ENCODE data around the gene HSPA6.
"Not testable (repeated sequence)": the region's sequence is repeated elsewhere in the genome, so short reads cannot be mapped to it uniquely, and the experiment has no call there.

HSPA6 gene

DNA sequence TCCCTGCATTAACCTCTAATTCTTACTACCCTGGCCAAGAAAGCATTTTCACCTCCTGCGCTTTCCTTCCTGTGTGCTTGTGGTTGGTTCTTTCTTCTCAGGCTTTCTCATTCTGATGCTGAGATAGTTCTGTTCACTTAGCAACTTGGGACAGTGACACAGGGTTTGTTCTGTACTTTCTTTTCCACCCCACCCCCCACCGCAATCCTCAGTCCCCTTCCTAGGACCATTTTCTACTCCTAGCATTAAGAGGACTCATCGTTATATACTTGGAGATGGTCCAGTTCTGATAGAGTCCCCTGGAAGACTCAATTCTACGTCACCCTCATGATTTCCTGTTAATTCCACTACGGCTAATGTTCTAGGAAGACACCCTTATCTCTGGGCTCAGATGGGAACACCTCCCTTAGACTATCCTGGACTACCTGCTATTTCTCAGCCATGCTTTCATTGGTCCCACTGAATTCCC lies 17.8 kb downstream of the HSPA6 start:
- FAIRE-seq, result peak; percentile 94
- 0 out of 2 replicates have a peak, but pooled peaks have one; percentile 23 for TF ChIP-seq POU2F2 (IDR thresholded peaks at IDR 0.05; ENCODE audit: low read depth, low read length)
- DNase-seq (ENCODE audit: insufficient read length, low spot score), result not testable (repeated sequence)

DNA sequence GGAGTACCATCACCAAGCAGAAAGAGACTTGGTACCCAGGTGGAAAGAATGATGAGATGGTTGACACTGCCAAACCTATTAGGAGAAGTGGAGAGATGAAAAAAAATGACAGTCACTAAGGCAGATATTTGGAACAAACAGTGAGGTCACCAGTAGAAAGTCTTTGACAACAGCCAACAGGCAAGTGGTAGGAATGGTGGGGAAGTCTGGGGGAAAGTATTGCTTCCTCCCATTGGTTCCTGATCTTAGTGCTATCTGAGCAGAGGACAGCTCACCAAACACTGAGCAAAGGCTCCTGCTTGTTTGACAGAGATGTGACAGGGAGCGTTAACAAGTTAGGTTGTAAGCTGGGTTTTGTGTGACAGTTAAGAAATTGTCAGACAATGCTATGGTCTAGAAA lies 18.8 kb downstream of the HSPA6 start:
- peak; percentile 62 for FAIRE-seq
- DNase-seq (ENCODE audit: insufficient read length, low spot score), result not testable (repeated sequence)

DNA sequence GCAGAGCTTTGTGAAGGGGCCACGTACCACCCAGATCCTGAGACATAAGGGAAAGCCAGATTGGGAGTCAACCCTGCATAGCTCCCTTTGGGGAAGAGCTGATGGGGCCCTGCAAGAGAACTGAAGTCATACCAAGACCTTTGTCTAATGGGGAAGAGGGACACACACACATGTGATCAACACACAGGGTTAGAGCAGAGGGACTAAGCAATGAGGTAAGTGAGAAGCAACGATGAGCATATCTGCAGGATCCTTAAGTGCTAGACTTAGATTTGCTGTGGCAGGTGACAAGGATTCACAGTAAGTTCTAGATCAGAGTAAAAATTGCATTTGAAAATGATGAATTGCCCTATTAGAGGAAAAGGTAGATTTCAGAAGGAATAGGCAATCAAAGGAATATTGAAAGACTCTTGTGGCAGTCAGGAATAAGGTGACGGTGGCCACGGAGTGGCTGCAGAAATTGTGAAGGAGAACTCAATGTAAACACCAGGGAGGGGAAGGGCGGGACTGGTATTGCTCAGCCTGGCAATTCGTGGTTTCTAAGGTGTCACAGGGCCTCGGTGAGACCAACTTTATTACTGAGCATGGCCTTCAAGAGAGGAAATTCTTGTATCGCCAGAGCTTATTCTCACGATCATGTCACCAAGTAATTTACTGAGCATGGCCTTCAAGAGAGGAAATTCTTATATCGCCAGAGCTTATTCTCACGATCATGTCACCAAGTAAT lies 20.8 kb downstream of the HSPA6 start:
- DNase-seq (ENCODE audit: insufficient read length, low spot score), result not testable (repeated sequence)
- peak; percentile 31 for FAIRE-seq

DNA sequence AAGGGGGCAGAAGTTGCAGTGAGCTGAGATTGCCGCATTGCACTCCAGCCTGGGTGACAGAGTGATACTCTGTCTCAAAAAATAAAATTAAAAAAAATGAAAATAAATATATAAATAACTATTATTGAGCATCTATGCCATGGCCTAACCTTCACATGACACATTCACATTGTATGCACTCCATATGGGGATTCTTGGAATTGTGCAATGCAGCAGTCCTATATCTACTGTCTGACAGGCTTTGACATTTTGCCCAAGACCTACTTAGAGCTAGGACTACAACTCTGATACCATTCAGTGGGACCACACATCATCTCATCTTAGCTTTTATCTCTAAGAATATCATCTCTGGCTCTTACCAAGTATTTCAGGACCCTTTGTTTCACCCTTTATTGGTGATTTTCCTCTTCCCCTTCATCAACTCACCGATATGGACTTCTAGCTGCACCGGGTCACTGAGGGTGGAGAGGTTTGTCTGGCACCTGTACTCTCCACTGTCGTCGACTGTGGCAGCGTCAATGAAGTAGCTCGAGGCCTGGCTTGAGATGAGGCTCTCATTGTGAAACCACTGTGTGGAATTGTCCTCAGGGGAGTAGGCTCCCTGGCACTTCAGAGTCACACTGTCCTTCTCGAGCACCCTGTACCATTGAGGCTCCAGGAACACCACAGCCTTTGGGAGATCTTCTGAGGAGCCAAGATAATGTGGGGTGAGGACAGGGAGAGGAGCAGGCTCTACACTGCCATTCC lies 23.8 kb downstream of the HSPA6 start:
- not testable (repeated sequence) for FAIRE-seq; DNase-seq (ENCODE audit: insufficient read length, low spot score)

DNA sequence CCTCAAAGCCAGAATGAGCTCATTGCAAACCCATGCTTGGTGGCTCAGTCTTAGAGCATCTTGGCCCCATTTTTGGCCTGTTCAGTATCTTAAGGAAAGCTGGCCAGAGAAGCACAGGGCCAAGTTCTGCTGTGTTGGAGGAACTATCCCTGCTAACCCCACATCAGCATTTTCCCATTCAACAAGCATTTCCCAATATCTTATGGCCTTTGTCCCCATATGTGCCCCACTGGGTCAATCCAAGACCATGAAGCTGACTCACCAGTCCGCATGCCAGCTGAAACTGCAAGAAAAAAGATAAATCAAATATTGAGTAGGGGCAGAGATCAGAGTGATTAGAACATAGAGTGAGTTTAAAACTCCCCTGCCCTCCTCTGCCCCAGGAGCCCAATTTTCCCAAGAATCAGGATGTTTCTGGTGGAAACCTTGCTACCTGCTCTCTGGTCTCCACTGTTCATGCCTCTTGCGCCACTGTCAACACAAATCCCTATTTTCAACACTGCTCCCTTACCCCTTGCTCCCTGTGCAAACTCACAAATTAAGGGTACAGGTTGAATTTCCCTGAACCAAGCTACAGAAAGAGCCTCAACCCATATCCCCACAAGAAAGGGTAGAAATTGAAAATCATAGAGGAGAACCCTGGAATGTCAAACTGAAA lies 24.5 kb downstream of the HSPA6 start:
- DNase-seq (ENCODE audit: insufficient read length, low spot score); FAIRE-seq: not testable (repeated sequence)

DNA sequence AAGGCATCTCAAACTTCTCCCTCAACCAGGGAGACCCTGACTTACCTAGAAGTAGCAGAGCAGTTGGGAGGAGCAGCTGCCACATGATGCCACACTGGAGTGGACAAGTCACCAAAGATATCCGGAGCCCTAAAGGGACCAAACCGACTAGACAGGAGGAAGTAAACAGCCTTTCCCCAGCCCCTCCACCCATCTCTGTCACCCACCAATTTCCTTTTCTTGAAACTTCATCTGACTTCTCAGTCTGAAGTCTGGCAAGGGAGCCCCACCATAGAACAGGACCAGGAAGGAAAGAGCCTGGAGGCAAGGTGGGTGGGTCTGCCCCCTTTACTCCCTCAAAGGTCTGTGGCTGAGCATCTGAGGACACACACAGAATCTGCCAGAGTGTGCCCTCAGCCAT lies 25.3 kb downstream of the HSPA6 start, which contains the start of gene FCGR3A:
Gene FCGR3A, minus strand, starts transcription at position 167 of the 400 bp plus-strand sequence. Its CDS starts 82 bp downstream, at position 85.
- DNase-seq (ENCODE audit: insufficient read length, low spot score) (no peak), FAIRE-seq (no peak)
- no peak for TF ChIP-seq SPI1 (IDR thresholded peaks at IDR 0.05; ENCODE audit: low read depth, low read length)
- no peak for TF ChIP-seq PAX5 (IDR thresholded peaks at IDR 0.05; ENCODE audit: insufficient read depth, low read length, severe bottlenecking)
- no peak for TF ChIP-seq POLR2AphosphoS5 (IDR thresholded peaks at IDR 0.05; ENCODE audit: low read depth, low read length)
- TF ChIP-seq TAF1 (IDR thresholded peaks at IDR 0.05; ENCODE audit: low read depth, low read length), result no peak
- TF ChIP-seq POU2F2 (IDR thresholded peaks at IDR 0.05; ENCODE audit: low read depth, low read length), result no peak
- no peak for TF ChIP-seq POLR2A (IDR thresholded peaks at IDR 0.05; ENCODE audit: low read depth, low read length)

DNA sequence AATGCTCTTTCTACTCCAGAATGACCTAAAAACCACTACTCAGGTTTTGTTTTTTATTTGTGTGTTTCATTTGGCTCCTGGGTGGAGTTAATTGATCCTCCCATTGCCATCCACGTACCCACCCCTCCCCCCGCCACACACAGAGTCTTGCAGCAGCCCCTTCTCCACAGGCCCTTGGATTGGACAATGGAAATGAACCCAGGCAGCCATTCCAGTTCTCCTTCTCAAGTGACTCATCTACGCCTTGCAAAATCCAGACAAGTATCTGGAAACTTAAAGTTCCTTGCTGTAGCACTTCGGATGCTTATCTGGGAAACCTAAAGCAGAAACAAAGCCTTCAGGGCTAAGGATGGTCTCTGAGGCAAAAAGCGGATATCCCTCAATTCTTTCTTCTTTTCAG lies 26.6 kb downstream of the HSPA6 start:
- not testable (repeated sequence) for DNase-seq (ENCODE audit: insufficient read length, low spot score); FAIRE-seq

DNA sequence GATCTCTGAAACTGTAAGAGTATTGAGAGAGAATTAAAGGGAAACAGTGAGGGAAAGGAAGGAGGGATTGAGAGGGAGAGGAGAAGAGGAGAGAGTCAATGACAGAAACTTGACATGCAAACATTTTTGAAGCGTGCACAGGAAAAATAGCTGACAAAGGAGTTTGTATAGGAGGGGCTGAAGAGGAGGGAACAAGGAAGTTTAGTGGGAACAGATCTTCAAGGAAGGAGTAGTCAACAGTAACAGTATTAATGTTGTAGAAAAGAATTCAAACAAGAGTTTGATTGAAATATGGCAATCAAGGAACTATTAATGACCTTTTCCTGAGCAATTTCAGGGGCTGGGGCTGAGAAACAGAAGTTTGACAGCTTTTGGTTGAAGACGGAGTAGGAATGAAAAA lies 29.3 kb downstream of the HSPA6 start:
- not testable (repeated sequence) for DNase-seq (ENCODE audit: insufficient read length, low spot score); FAIRE-seq

DNA sequence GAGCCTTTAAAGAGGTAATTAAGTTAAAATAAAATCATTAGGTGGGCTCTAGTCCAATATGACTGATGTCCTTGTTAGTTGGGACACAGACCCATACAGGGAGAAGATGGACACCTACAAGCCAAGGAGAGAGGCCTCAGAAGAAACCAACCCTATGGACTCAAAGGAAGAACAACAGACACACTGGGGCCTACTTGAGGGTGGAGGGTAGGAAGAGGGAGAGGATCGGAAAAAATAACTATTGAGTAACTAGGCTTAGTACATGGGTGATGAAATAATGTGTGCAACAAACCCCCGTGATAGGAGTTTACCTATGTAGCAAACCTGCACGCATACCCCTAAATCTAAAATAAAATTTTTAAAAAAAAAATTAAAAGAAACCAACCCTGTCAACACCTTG lies 30.0 kb downstream of the HSPA6 start:
- FAIRE-seq; DNase-seq (ENCODE audit: insufficient read length, low spot score): not testable (repeated sequence)

DNA sequence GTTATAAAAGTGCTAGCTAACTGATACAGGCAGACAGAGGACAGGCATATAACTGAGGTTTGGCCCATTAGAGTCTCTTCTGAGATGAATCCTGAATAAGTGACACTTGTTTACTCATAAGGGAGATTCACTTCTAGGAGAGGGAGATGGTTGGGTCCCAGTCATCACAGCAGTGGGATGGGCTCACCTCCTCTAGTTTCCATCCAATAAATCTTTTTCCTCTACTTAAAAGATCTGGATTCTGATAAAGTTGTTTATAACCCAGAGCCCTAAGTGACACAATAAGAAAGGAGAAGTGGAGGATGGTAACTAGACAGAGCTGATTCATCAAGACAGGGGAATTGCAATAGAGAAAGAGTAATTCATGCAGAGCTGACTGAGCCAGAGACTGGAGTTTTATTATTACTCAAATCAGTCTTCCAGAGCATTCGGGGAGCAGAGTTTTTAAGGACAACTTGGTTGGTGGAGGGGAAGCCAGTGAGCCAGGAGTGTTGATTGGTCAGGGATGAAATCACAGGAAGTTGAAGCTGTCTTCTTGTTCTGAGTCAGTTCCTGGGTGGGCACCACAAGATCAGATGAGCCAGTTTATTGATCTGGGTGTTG lies 30.6 kb downstream of the HSPA6 start:
- FAIRE-seq, result peak; percentile 85
- TF ChIP-seq SPI1 (IDR thresholded peaks at IDR 0.05; ENCODE audit: low read depth, low read length), result 0 out of 2 replicates have a peak, but pooled peaks have one; percentile 30
- DNase-seq (ENCODE audit: insufficient read length, low spot score), result not testable (repeated sequence)

DNA sequence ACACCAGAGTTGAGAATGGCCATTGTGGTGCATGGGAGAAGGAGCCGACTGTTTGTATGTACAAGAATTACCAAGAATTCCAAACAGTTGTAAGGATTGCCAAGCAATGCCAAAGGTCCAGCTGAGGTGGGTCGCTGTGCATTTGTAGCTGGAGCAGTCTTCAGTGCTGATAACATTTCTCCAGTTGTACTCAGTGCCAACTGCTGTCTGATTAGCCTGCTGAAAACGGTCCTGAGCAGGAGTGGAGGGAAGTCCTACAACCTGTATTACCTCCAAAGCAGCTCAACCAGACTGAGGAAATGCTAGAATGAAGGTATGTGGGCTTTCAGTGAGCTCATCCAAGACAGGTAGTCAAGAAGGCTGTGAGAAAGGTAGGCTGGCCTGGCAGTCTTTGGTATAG lies 31.8 kb downstream of the HSPA6 start:
- DNase-seq (ENCODE audit: insufficient read length, low spot score); FAIRE-seq: not testable (repeated sequence)

DNA sequence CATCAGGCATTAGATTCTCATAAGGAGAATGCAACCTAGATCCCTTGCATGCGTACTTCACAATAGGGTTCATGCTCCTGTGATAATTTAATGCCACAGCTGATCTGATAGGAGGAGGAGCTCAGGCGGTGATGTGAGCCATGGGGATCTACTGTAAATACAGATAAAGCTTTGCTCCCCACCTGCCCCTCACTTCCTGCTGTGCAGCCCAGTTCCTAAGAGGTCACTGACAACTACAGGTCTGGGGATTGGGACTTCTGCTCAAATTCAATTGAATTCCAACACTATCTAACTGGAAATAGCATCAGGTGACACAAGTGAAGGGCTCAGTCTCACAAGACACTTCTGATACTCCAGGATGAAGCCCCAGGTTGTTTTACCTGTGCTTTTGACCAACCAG lies 32.6 kb downstream of the HSPA6 start:
- not testable (repeated sequence) for FAIRE-seq; DNase-seq (ENCODE audit: insufficient read length, low spot score)

DNA sequence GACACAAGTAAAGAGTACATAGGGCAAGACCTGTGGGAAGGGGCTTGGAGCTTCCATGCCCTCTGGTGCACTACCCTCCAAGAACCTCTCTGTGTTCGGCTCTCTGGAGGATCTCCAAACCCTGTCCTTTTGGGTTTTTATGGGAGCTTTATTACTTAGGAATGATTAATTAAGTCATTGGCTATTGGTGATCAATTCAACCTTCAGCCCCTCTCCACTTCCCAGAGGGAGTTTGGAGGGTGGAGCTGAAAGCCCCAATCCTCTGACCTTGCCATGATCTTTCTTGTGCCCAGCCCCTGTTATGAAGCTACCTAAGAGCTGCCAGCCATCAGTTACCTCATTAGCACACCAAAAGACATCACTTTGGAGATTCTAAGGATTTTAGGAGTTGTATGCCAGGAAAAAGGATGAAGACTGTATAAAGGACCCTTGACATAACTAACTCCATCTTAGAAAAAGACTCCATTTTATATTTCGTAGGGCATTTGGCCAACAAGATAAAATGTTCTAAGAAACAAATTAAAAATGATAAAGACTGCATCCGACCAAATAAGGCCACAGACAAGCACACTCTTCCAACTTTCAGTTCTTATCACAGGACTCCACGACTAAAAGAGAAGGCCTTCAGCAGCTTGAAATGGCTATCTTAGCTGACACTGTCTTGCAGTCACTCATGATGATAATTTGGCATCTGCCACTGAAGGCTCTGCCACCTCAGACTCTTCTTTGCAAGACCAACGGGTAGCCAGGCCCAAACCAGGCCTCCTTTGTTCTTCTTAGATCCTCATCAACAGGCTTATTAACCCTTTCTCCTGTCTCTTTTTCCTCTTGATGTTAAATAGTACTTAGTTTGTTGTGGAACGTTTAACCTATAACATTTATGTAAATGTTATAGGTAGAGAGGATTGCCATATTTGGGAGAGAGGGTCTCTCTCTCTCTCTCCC lies 33.4 kb downstream of the HSPA6 start:
- not testable (repeated sequence) for DNase-seq (ENCODE audit: insufficient read length, low spot score); FAIRE-seq
